A549 (cell line): Measurements from ENCODE around the gene ZNF385A. TPM values are rescaled to one million over a fixed set of nuclear protein-coding genes. Genes with fewer than 3 reads are reported as not detected.
A peak's percentile ranks its signal among the peaks of the same experiment; 100 is the strongest.

Experiments used
- ATAC-seq, 2 experiments: fragments of 200-7000 bp in 1 of 2; fragments of >200 bp in 1 of 2; cut with Nextera tagmentation in 1 of 2; cut with Tn5 transposase in 1 of 2; 3 replicates each; pipeline versions ENCODE4 v1.8.0 to v1.9.1; 2018 to 2020; ENCODE audit warnings: mild to moderate bottlenecking in 1 of 2, moderate library complexity in 1 of 2
- CTCF ChIA-PET: fragments of 300-600 bp; sonication (Branson Sonifier 250); formaldehyde crosslinking; extraction: SDS; loops from one replicate; lab custom pipeline; 2021; ENCODE audit warnings: antibody characterized with exemption, inconsistent platforms; lab: Yijun Ruan, JAX
- POLR2A ChIA-PET: fragments of 350-600 bp; formaldehyde crosslinking; extraction: SDS; loops from one replicate; lab custom pipeline; 2021; ENCODE audit warnings: antibody characterized with exemption, inconsistent platforms; lab: Yijun Ruan, JAX
- DNase-seq, 2 experiments: peaks; one replicate each; pipeline versions ENCODE4 v3.0.0 to v3.0.0-alpha.2; 2011 to 2016; ENCODE audit warnings: low read depth in 1 of 2, low spot score in 1 of 2
- FAIRE-seq: peaks from 2 replicates; lab custom pipeline; 2011; peaks lifted over from hg19 to GRCh38; lab: Jason Lieb, UNC
- H3K27ac ChIP-seq, 2 experiments: fragments of >200 bp; sonication (Bioruptor Twin); formaldehyde crosslinking; 3 replicates each; pipeline ENCODE4 v1.5.1; 2016 to 2017
- H3K4me1 ChIP-seq: fragments of >200 bp; sonication (Bioruptor Twin); formaldehyde crosslinking; 3 replicates; pipeline ENCODE4 v1.6.1; 2016
- H3K4me2 ChIP-seq: fragments of >200 bp; sonication (Bioruptor Twin); formaldehyde crosslinking; 3 replicates; pipeline ENCODE4 v1.6.1; 2016
- H3K4me3 ChIP-seq: fragments of >200 bp; sonication (Bioruptor Twin); formaldehyde crosslinking; 3 replicates; pipeline ENCODE4 v1.5.1; 2016
- H3K9me3 ChIP-seq: fragments of >200 bp; sonication (Bioruptor Twin); formaldehyde crosslinking; 3 replicates; pipeline ENCODE4 v1.6.1; 2016
- BCL3 ChIP-seq: fragments of >200 bp; sonication (Bioruptor Twin); formaldehyde crosslinking; IDR thresholded peaks from 3 replicates; pipeline ENCODE4 v1.6.1; 2016
- CEBPB ChIP-seq, 2 experiments: fragments of >200 bp in 1 of 2; sonication (Bioruptor Twin) in 1 of 2; formaldehyde crosslinking in 1 of 2; IDR thresholded peaks; 2 replicates each; pipeline ENCODE4 v1.6.1; 2012 to 2016
- CHD2 ChIP-seq: fragments of 150-350 bp; IDR thresholded peaks from 2 replicates; pipeline ENCODE4 v1.6.1; 2014; ENCODE audit warnings: low read length; ENCODE audit not compliant: partially characterized antibody
- CHD4 ChIP-seq: fragments of 200-600 bp; sonication (generic); IDR thresholded peaks from 2 replicates; pipeline ENCODE4 v1.6.1; 2016; ENCODE audit warnings: antibody characterized with exemption, mild to moderate bottlenecking, borderline replicate concordance
- EHF ChIP-seq: fragments of 250-450 bp; sonication (Bioruptor Pico); IDR thresholded peaks from 2 replicates; pipeline ENCODE4 v1.5.0; 2020; ENCODE audit warnings: mild to moderate bottlenecking
- EP300 ChIP-seq, 2 experiments: fragments of >200 bp; sonication (Bioruptor Twin); formaldehyde crosslinking; IDR thresholded peaks; 2 replicates in 1 of 2; 3 replicates in 1 of 2; pipeline ENCODE4 v1.6.1; 2016 to 2017
- FOSB ChIP-seq: fragments of 250-450 bp; sonication (Bioruptor Pico); IDR thresholded peaks from 2 replicates; pipeline ENCODE4 v1.5.0; 2020; ENCODE audit warnings: mild to moderate bottlenecking, moderate library complexity
- HOXA7 ChIP-seq: fragments of 250-450 bp; sonication (Bioruptor Pico); IDR thresholded peaks from 2 replicates; pipeline ENCODE4 v1.5.0; 2020; ENCODE audit warnings: mild to moderate bottlenecking, moderate library complexity
- JUN ChIP-seq, 2 experiments: fragments of >200 bp; sonication (Bioruptor Twin); formaldehyde crosslinking; IDR thresholded peaks; 2 replicates in 1 of 2; 3 replicates in 1 of 2; pipeline ENCODE4 v1.6.1; 2016 to 2017
- KDM5A ChIP-seq: fragments of 200-600 bp; sonication (generic); IDR thresholded peaks from 2 replicates; pipeline ENCODE4 v1.6.1; 2016; ENCODE audit warnings: antibody characterized with exemption, mild to moderate bottlenecking
- MAFK ChIP-seq: fragments of 450-650 bp; IDR thresholded peaks from 2 replicates; pipeline ENCODE4 v1.6.1; 2014; ENCODE audit not compliant: partially characterized antibody
- MAZ ChIP-seq: fragments of 150-350 bp; IDR thresholded peaks from 2 replicates; pipeline ENCODE4 v1.6.1; 2014; ENCODE audit warnings: antibody characterized with exemption, low read depth, low read length, borderline replicate concordance
- NFE2L2 ChIP-seq: fragments of 150-350 bp; conservative IDR thresholded peaks from 2 replicates; pipeline ENCODE4 v1.6.1; 2014; ENCODE audit warnings: low read length
- PBX3 ChIP-seq: IDR thresholded peaks from 2 replicates; pipeline ENCODE4 v1.6.1; 2012
- PHF8 ChIP-seq: fragments of 200-600 bp; sonication (generic); IDR thresholded peaks from 2 replicates; pipeline ENCODE4 v1.6.1; 2016; ENCODE audit warnings: low read depth, mild to moderate bottlenecking, antibody characterized with exemption, moderate library complexity, borderline replicate concordance
- POLR2A ChIP-seq: IDR thresholded peaks from 2 replicates; pipeline ENCODE4 v1.6.1; 2012; ENCODE audit warnings: mild to moderate bottlenecking, low read length
- RAD21 ChIP-seq, 2 experiments: fragments of >200 bp in 1 of 2; sonication (Bioruptor Twin) in 1 of 2; formaldehyde crosslinking in 1 of 2; IDR thresholded peaks in 1 of 2; conservative IDR thresholded peaks in 1 of 2; 2 replicates in 1 of 2; 3 replicates in 1 of 2; pipeline ENCODE4 v1.6.1; 2012 to 2018; ENCODE audit warnings: inconsistent platforms in 1 of 2
- RCOR1 ChIP-seq: fragments of 150-350 bp; IDR thresholded peaks from 2 replicates; pipeline ENCODE4 v1.6.1; 2014; ENCODE audit warnings: antibody characterized with exemption, low read length, low read depth
- REST ChIP-seq: fragments of 200-600 bp; sonication (generic); IDR thresholded peaks from 2 replicates; pipeline ENCODE4 v1.6.1; 2016; ENCODE audit warnings: antibody characterized with exemption, mild to moderate bottlenecking, moderate library complexity
- RNF2 ChIP-seq: fragments of 200-600 bp; sonication (generic); IDR thresholded peaks from 2 replicates; pipeline ENCODE4 v1.6.1; 2016; ENCODE audit warnings: low read depth, mild to moderate bottlenecking, antibody characterized with exemption, moderate library complexity, borderline replicate concordance
- ZNF302 ChIP-seq: fragments of 250-450 bp; sonication (Bioruptor Pico); IDR thresholded peaks from 2 replicates; pipeline ENCODE4 v1.9.0; 2021; ENCODE audit warnings: inconsistent platforms, mild to moderate bottlenecking, moderate library complexity
- WGBS: methylation state at CpG from one replicate; pipeline ENCODE4 v1.1.6; 2017; ENCODE audit errors: missing lambda C conversion rate; 5-methylcytosine and 5-hydroxymethylcytosine counted together
- polyA minus RNA-seq: library from RNA; depleted of rRNA, polyadenylated mRNA; stranded (reverse); fragments of >200 nt; gene quantifications from 2 replicates; pipeline ENCODE4 v1.2.3, GENCODE V29; 2011; rRNA and poly(A)+ RNA removed
- polyA plus RNA-seq, 4 experiments: library from polyadenylated mRNA; depleted of rRNA in 3 of 4; stranded (reverse); fragments of >200 nt; fragmentation: RNase III in 1 of 4; extraction: RNeasy Plus Mini Kit Qiagen cat#74134 plus additional on column Dnase treatment in 1 of 4; gene quantifications; 2 replicates in 3 of 4; 3 replicates in 1 of 4; pipeline ENCODE4 v1.2.3, GENCODE V29; 2011 to 2017

The ZNF385A gene
- polyA plus RNA-seq (2011; rRNA removed) = 1.8 and 3.0 TPM in 2 replicates
- 3.6 and 5.9 TPM in 2 replicates for polyA plus RNA-seq (2012; cell fraction: cytosol; rRNA removed)
- 3.9 and 4.4 TPM in 2 replicates for polyA plus RNA-seq (2012; cell fraction: nucleus; rRNA removed)
- 10.0 to 14.9 TPM (median 14.1 TPM) in 3 replicates for polyA plus RNA-seq (2017; fragmentation: RNase III; extraction: RNeasy Plus Mini Kit Qiagen cat#74134 plus additional on column Dnase treatment)
- 9.2 and 9.4 TPM in 2 replicates for polyA minus RNA-seq

GRCh38 chr12:54384591-54385041, at the start of gene ZNF385A:
Gene ZNF385A, minus strand, starts transcription at chr12:54384733. Its CDS starts 219 bp downstream, at chr12:54384514.
- ATAC-seq (no peak), DNase-seq (no peak), FAIRE-seq (no peak)
- TF ChIP-seq PBX3 (no peak), CHD2 (no peak), ZNF302 (CRISPR knock-in tag) (no peak), CEBPB (IDR thresholded peaks at IDR 0.05) (no peak), RCOR1 (no peak), RAD21 (conservative IDR thresholded peaks at IDR 0.05 in 1 of 2, IDR thresholded peaks at IDR 0.05 in 1 of 2) (no peak), EP300 (IDR thresholded peaks at IDR 0.05) (no peak), KDM5A (no peak), RNF2 (no peak), REST (no peak), MAFK (no peak), NFE2L2 (no peak), CHD4 (no peak), BCL3 (no peak), FOSB (CRISPR knock-in tag) (no peak), PHF8 (no peak)
- ChIA-PET CTCF (interaction anchor here (0.5 to 11.5 kb wide), 8 partner anchors 9 to 825 kb away, joined by 3 to 224 read pairs (median 5); no protein-coding TSS in a partner anchor), POLR2A (no interaction called here)
- peaks cover 29% of the 10 kb centered on the region; the same call in 2 of the 3 replicates for H3K4me1 ChIP-seq
- H3K9me3 ChIP-seq = no peaks in the 10 kb centered on the region
- WGBS = 81% methylated on average over 1 of the region's 1 CpG
- H3K4me3 ChIP-seq = no peak within 1 kb of the TSS
- peak within 1 kb of the TSS in 1 of 2 experiments; percentile 20; a peak in 1 of 6 replicates for H3K27ac ChIP-seq
- H3K4me2 ChIP-seq = no peak within 1 kb of the TSS

- H3K4me2 ChIP-seq = peak overlapping the region; percentile 47
- no peak for ATAC-seq
- 92% methylated on average over 4 of the region's 4 CpGs for WGBS
Measured at GRCh38 chr12:54432815-54433164, 48.3 kb upstream of the ZNF385A start.

More at GRCh38 chr12:54432815-54433164, 48.3 kb upstream of the ZNF385A start:
- POLR2A ChIA-PET = no interaction called here
- Histone ChIP-seq H3K4me3 (no peak overlapping the region), H3K9me3 (no peaks in the 10 kb centered on the region), H3K4me1 (peaks cover 34% of the 10 kb centered on the region), H3K27ac (no peak overlapping the region)
- DNase-seq (no peak), FAIRE-seq (no peak)
- CTCF ChIA-PET = interaction anchor here (0.6 to 47.9 kb wide), 7 partner anchors 9 to 53 kb away, joined by 3 to 1279 read pairs (median 4); partner anchors contain the start of gene ITGA5
- TF ChIP-seq POLR2A (no peak), BCL3 (no peak), KDM5A (no peak), EHF (no peak), MAFK (no peak), JUN (IDR thresholded peaks at IDR 0.05) (no peak), HOXA7 (CRISPR knock-in tag) (no peak), RCOR1 (no peak), MAZ (no peak), PHF8 (no peak)
- TF ChIP-seq, all 56 proteins: peak for 0
